Measurements from ENCODE around the gene MTA3.

MTA3 gene

DNA sequence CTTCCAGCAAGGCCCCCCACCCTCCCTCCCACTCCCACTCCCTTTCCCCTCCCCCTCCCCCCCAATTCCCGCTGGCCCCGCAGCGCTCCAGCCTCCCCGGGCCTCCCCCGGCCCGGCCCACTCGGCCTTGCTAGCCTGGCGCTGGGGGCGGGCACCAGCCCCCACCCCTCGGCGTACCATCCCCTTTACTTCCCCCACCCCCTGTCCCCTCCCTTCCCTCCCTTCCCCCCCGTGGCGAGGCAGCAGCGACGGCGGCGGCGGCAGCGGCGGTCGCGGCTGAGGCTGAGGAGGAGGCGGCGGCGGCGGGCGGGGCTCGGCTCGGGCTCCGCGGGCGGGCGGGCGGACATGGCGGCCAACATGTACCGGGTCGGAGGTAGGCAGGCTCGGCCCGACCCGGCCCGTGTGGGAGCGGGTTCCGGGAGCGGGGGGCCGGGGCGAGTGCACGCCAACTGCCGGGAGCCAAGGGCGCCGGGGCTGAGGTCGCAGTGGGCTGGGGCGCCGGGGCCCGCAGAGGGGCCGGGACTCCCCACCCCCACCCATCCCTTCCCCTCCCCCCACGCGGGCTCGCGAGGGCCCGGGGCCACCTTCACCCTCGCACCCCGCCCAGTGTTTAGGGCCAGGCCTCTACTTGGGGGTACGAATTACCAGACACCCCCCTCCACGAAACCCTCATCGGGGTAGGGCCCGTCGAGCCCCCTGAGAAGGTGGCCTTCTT lies at the start of gene MTA3:
MTA3 (plus strand) TSS at position 232 of the 715 bp plus-strand sequence; CDS start at position 346, 114 bp downstream.
- peak within 1 kb of the TSS; percentile 82 for H3K9ac ChIP-seq (ENCODE audit: insufficient read length)
- TF ChIP-seq POLR2AphosphoS5 (IDR thresholded peaks at IDR 0.05; ENCODE audit: borderline replicate concordance, low read depth, low read length) (no peak), FOXP2 (optimal IDR thresholded peaks at IDR 0.05; ENCODE audit: control extremely low read depth, extremely low read length, insufficient read depth) (no peak), EZH2 (IDR thresholded peaks at IDR 0.05) (no peak)
- peak within 1 kb of the TSS; percentile 97 for H3K4me3 ChIP-seq
- no peak for DNase-seq (ENCODE audit: low read depth, low spot score)
- peak within 1 kb of the TSS; percentile 87 for H3K27ac ChIP-seq
- peaks cover 20% of the 10 kb centered on the region for H3K36me3 ChIP-seq (ENCODE audit: insufficient read depth, low read length)
- H3K9me3 ChIP-seq (ENCODE audit: low read depth, low read length) = no peaks in the 10 kb centered on the region

DNA sequence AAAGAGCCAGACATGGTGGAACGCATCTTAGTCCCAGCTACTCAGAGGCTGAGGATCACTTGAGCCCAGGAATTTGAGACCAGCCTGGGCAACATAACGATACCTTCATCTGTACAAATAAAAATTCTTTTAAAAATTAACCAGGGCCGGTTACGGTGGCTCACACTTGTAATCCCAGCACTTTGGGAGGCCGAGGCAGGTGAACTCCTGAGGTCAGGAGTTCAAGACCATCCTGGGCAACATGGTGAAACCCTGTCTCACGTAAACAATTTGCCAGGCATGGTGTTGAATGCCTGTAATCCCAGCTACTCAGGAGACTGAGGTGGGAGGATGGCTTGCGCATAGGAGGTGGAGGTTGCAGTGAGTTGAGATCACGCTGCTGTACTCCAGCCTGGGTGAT lies 48.8 kb upstream of the MTA3 start:
- no peaks in the 10 kb centered on the region for H3K36me3 ChIP-seq (ENCODE audit: insufficient read depth, low read length)
- no peaks in the 10 kb centered on the region for H3K9me3 ChIP-seq (ENCODE audit: low read depth, low read length)
- TF ChIP-seq EZH2 (IDR thresholded peaks at IDR 0.05) (no peak), POLR2AphosphoS5 (IDR thresholded peaks at IDR 0.05; ENCODE audit: borderline replicate concordance, low read depth, low read length) (no peak), FOXP2 (optimal IDR thresholded peaks at IDR 0.05; ENCODE audit: control extremely low read depth, extremely low read length, insufficient read depth) (no peak)
- DNase-seq (ENCODE audit: low read depth, low spot score) = no peak
- no peak overlapping the region for H3K9ac ChIP-seq (ENCODE audit: insufficient read length)
- no peak overlapping the region for H3K4me3 ChIP-seq
- no peak overlapping the region for H3K27ac ChIP-seq

DNA sequence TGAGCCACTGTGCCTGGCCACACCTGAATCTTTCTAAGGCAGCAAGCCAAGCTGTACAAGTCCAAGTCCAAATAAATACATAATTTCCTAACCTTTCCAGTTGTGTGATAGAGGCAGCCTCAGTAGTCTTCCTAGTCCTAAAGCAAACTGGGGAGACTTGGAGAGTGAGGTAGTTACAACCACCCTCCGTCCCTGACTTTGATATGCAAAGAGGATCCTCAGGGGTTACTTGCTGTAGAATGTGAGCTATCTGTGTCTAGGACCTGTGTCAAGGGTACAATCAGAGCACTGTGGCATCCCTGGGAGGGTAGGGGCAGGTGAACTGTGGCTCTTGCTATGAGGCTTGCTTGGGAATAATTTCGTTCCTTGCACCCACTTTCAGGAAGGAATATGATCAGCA lies 46.4 kb upstream of the MTA3 start:
- no peak overlapping the region for H3K27ac ChIP-seq
- TF ChIP-seq POLR2AphosphoS5 (IDR thresholded peaks at IDR 0.05; ENCODE audit: borderline replicate concordance, low read depth, low read length) = no peak
- TF ChIP-seq EZH2 (IDR thresholded peaks at IDR 0.05) = no peak
- no peak for TF ChIP-seq FOXP2 (optimal IDR thresholded peaks at IDR 0.05; ENCODE audit: control extremely low read depth, extremely low read length, insufficient read depth)
- DNase-seq (ENCODE audit: low read depth, low spot score) = no peak

DNA sequence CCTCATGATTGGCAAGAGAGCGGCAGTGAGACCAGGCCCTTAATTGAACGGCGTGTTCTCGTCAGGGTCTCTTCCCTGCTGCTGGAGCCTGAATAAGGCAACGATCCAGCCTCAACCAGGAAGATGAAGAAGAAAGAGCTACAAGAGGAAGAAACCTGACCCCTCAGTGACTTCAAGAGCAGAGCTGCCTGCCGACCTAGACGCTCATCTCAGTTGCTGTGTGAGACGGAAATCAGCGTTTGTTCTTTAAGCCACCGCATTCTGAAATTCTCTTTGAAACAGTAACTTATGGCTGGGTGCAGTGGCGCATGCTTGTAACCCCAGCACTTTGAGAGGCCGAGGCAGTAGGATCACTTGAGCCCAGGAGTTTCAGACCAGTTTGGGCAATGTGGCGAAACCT lies 45.1 kb upstream of the MTA3 start:
- Histone ChIP-seq H3K4me3 (no peak overlapping the region), H3K9ac (ENCODE audit: insufficient read length) (no peak overlapping the region), H3K36me3 (ENCODE audit: insufficient read depth, low read length) (no peaks in the 10 kb centered on the region), H3K9me3 (ENCODE audit: low read depth, low read length) (no peaks in the 10 kb centered on the region), H3K27ac (no peak overlapping the region)
- no peak for TF ChIP-seq EZH2 (IDR thresholded peaks at IDR 0.05)
- no peak for TF ChIP-seq POLR2AphosphoS5 (IDR thresholded peaks at IDR 0.05; ENCODE audit: borderline replicate concordance, low read depth, low read length)
- no peak for TF ChIP-seq FOXP2 (optimal IDR thresholded peaks at IDR 0.05; ENCODE audit: control extremely low read depth, extremely low read length, insufficient read depth)
- DNase-seq (ENCODE audit: low read depth, low spot score) = no peak

More for the DNA sequence above, 46.4 kb upstream of the MTA3 start:
- Histone ChIP-seq H3K9me3 (ENCODE audit: low read depth, low read length) (no peaks in the 10 kb centered on the region), H3K9ac (ENCODE audit: insufficient read length) (no peak overlapping the region), H3K36me3 (ENCODE audit: insufficient read depth, low read length) (no peaks in the 10 kb centered on the region), H3K4me3 (no peak overlapping the region)

DNA sequence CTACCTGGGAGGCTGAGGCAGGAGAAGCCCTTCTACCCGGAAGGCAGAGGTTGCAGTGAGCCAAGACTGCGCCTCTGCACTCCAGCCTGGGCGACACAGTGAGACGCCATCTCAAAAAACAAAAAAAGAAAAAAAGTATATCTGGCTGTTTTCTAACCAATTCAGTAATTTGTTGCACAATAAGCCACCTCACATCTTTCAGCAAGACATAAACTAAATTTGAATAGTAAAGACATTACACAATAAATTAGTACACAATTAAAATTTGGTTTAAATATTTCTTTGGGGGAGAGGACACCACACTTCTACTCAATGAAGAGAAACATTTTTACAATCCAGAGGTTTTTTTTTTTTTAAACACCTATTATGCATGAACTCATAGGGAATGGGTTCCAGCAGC lies 36.0 kb upstream of the MTA3 start:
- Histone ChIP-seq H3K9ac (ENCODE audit: insufficient read length) (no peak overlapping the region), H3K27ac (no peak overlapping the region), H3K4me3 (no peak overlapping the region), H3K36me3 (ENCODE audit: insufficient read depth, low read length) (no peaks in the 10 kb centered on the region), H3K9me3 (ENCODE audit: low read depth, low read length) (no peaks in the 10 kb centered on the region)
- no peak for DNase-seq (ENCODE audit: low read depth, low spot score)
- TF ChIP-seq EZH2 (IDR thresholded peaks at IDR 0.05) = no peak
- TF ChIP-seq FOXP2 (optimal IDR thresholded peaks at IDR 0.05; ENCODE audit: control extremely low read depth, extremely low read length, insufficient read depth) = no peak
- TF ChIP-seq POLR2AphosphoS5 (IDR thresholded peaks at IDR 0.05; ENCODE audit: borderline replicate concordance, low read depth, low read length) = no peak

DNA sequence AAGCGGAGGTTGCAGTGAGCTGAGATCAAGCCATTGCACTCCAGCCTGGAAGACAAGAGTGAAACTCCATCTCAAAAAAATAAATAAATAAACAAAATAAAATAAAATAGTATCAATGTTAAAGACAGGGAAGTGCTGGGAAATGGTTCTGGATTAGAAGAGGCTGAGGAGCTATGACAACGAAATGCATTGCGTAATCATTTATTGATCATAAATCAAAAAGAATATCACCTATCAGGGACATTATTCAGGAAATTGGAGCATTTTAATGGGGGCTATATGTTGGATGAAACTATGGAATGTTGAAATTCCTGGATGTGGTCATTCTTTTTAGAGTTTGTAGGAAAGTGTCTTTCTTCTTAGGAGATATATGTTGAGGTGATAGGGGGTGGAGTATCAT lies 30.9 kb upstream of the MTA3 start:
- DNase-seq (ENCODE audit: low read depth, low spot score) = no peak
- TF ChIP-seq POLR2AphosphoS5 (IDR thresholded peaks at IDR 0.05; ENCODE audit: borderline replicate concordance, low read depth, low read length) = no peak
- TF ChIP-seq FOXP2 (optimal IDR thresholded peaks at IDR 0.05; ENCODE audit: control extremely low read depth, extremely low read length, insufficient read depth) = no peak
- TF ChIP-seq EZH2 (IDR thresholded peaks at IDR 0.05) = no peak
- H3K9me3 ChIP-seq (ENCODE audit: low read depth, low read length) = no peaks in the 10 kb centered on the region
- H3K36me3 ChIP-seq (ENCODE audit: insufficient read depth, low read length) = no peaks in the 10 kb centered on the region
- H3K4me3 ChIP-seq = no peak overlapping the region
- H3K9ac ChIP-seq (ENCODE audit: insufficient read length) = no peak overlapping the region
- H3K27ac ChIP-seq = no peak overlapping the region

DNA sequence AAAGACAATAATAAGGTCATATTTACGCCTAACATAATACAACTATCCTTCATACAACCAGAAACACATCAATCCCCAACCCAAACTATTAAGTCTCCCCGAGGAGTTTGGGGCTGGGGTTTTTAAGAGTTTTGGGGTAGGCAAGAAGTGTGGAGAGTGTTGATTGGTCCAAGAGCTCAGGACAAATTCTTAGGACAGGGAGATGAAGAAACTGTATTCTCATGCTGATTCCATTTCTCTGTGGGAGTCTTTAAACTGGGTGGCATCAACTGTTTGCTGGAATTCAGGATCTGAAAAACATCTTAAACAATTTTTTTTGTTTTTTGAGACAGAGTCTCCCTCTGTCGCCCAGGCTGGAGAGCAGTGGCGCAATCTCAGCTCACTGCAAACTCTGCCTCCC lies 25.6 kb upstream of the MTA3 start:
- no peaks in the 10 kb centered on the region for H3K36me3 ChIP-seq (ENCODE audit: insufficient read depth, low read length)
- no peak overlapping the region for H3K27ac ChIP-seq
- H3K4me3 ChIP-seq = no peak overlapping the region
- DNase-seq (ENCODE audit: low read depth, low spot score) = no peak
- H3K9me3 ChIP-seq (ENCODE audit: low read depth, low read length) = no peaks in the 10 kb centered on the region
- H3K9ac ChIP-seq (ENCODE audit: insufficient read length) = no peak overlapping the region
- no peak for TF ChIP-seq POLR2AphosphoS5 (IDR thresholded peaks at IDR 0.05; ENCODE audit: borderline replicate concordance, low read depth, low read length)
- no peak for TF ChIP-seq EZH2 (IDR thresholded peaks at IDR 0.05)
- TF ChIP-seq FOXP2 (optimal IDR thresholded peaks at IDR 0.05; ENCODE audit: control extremely low read depth, extremely low read length, insufficient read depth) = no peak

DNA sequence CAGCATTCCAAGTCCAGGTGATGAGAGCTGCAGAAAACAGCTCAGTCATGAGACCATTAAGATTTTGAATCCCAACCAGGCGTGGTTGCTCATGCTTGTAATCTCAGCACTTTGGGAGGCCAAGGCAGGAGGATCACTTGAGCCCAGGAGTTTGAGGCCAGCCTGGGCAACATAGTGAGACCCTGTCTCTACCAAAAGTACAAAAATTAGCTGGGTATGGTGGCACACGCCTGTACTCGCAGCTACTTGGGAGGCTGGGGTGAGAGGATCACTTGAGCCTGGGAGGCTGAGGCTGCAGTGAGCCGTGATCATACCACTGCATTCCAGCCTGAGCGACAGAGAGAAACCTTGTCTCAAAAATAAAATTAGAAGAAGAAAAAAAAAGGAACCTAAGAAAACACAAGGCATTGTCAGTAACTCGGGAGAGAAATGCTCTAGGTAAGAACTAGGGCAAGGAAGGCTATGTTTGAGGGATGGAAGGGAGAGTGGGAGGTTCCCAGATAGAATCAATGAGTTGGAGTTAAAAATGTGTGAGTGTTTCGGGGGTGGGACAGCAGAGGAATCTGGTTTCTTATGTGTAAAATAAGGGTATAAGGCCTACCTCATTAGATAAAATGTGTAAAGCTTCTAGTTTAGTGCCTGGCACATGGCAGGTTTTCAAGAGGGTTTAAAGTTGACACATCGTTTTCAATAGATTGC lies 23.3 kb upstream of the MTA3 start:
- no peak for DNase-seq (ENCODE audit: low read depth, low spot score)
- H3K36me3 ChIP-seq (ENCODE audit: insufficient read depth, low read length) = no peaks in the 10 kb centered on the region
- no peak overlapping the region for H3K9ac ChIP-seq (ENCODE audit: insufficient read length)
- TF ChIP-seq EZH2 (IDR thresholded peaks at IDR 0.05) = no peak
- TF ChIP-seq POLR2AphosphoS5 (IDR thresholded peaks at IDR 0.05; ENCODE audit: borderline replicate concordance, low read depth, low read length) = no peak
- TF ChIP-seq FOXP2 (optimal IDR thresholded peaks at IDR 0.05; ENCODE audit: control extremely low read depth, extremely low read length, insufficient read depth) = no peak
- no peak overlapping the region for H3K27ac ChIP-seq
- no peak overlapping the region for H3K4me3 ChIP-seq
- H3K9me3 ChIP-seq (ENCODE audit: low read depth, low read length) = no peaks in the 10 kb centered on the region
